ENCODE results near the gene PBLD. TPM values are rescaled to one million over a fixed set of nuclear protein-coding genes. Genes with fewer than 3 reads are reported as not detected.
"Not testable (repeated sequence)": the region's sequence is repeated elsewhere in the genome, so short reads cannot be mapped to it uniquely, and the experiment has no call there.

Gene PBLD
- total RNA-seq, 4 donors from 2014 or later: 1.1 to 2.7 (median 2.3) TPM

DNA sequence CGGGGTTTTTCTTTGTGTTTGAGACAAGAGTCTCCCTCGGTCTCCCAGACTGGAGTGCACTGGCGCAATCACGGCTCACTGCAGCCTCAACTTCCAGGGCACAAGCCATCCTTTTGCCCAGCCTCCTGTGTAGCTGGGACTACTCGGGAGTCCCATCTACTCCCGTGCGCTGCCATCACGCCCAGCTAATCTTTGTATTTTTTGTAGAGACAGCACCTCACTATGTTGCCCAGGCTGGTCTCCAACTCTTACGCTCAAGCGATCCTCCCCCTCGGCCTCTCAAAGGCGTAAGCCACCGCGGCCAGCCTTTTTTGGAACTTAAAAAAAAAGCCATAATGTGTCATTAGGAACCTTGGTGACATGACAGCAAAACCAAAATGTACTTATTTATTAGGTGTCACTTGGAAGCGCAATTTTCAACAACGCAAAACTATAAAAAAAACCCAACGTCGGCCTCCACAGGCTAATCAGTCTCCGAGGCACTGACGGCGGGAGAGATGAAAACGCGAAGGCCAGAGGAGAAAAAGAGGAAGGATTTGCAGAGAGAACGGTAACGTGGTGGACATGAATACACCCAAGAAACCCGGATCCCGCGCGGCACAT is 1.8 kb downstream of the PBLD start:
- TF ChIP-seq, protein P1, sequence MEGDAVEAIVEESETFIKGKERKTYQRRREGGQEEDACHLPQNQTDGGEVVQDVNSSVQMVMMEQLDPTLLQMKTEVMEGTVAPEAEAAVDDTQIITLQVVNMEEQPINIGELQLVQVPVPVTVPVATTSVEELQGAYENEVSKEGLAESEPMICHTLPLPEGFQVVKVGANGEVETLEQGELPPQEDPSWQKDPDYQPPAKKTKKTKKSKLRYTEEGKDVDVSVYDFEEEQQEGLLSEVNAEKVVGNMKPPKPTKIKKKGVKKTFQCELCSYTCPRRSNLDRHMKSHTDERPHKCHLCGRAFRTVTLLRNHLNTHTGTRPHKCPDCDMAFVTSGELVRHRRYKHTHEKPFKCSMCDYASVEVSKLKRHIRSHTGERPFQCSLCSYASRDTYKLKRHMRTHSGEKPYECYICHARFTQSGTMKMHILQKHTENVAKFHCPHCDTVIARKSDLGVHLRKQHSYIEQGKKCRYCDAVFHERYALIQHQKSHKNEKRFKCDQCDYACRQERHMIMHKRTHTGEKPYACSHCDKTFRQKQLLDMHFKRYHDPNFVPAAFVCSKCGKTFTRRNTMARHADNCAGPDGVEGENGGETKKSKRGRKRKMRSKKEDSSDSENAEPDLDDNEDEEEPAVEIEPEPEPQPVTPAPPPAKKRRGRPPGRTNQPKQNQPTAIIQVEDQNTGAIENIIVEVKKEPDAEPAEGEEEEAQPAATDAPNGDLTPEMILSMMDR (IDR thresholded peaks at IDR 0.05): no peak
- TF ChIP-seq POLR2A (IDR thresholded peaks at IDR 0.05): no peak
- no peaks in the 10 kb centered on the region for H3K27me3 ChIP-seq
- intact Hi-C loops (cut with DNase I): no loop called here
- peak overlapping the region; percentile 75 to 98 (median 86) for H3K4me3 ChIP-seq
- peaks cover 10 to 61% (median 36%) of the 10 kb centered on the region in 3 donors for H3K4me1 ChIP-seq
- 13 to 20% methylated on average over 28 to 29 of the region's 29 CpGs for WGBS, 2 donors
- H3K27ac ChIP-seq: peak overlapping the region; percentile 95 to 100 (median 98)
- DNase-seq: no peak
- no peaks in the 10 kb centered on the region for H3K9me3 ChIP-seq
- no peaks in the 10 kb centered on the region for H3K36me3 ChIP-seq

DNA sequence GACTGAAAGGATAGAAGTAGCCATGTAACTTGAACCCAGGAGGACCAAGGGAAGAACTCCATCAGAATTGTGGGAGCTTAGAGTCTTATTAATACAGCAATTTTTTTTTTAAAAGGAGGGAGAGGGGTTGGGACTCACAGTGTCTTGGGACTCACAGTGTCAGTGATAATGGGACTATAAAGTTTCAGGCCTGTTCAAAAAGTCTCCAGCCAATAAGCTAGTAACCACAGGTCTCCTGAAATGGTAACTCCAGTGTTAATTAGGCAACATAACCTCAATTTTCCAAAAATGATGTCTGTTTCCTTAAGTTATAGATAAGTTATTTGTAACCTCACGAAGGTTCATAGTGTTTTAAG is 3.2 kb downstream of the PBLD start:
- DNase-seq: no peak
- 88 to 100% methylated on average over 1 of the region's 1 CpG for whole genome bisulfite sequencing, 2 donors
- no peak overlapping the region for H3K4me3 ChIP-seq
- H3K9me3 ChIP-seq: no peaks in the 10 kb centered on the region
- peaks cover 6 to 46% (median 26%) of the 10 kb centered on the region in 3 donors for H3K4me1 ChIP-seq
- H3K36me3 ChIP-seq: no peaks in the 10 kb centered on the region
- intact Hi-C loops (cut with DNase I): no loop called here
- H3K27me3 ChIP-seq: no peaks in the 10 kb centered on the region
- H3K27ac ChIP-seq: peak overlapping the region in 3 of 4 donors; percentile 81 to 100 (median 86)
- TF ChIP-seq, protein P1 (IDR thresholded peaks at IDR 0.05): no peak
- no peak for TF ChIP-seq POLR2A (IDR thresholded peaks at IDR 0.05)

DNA sequence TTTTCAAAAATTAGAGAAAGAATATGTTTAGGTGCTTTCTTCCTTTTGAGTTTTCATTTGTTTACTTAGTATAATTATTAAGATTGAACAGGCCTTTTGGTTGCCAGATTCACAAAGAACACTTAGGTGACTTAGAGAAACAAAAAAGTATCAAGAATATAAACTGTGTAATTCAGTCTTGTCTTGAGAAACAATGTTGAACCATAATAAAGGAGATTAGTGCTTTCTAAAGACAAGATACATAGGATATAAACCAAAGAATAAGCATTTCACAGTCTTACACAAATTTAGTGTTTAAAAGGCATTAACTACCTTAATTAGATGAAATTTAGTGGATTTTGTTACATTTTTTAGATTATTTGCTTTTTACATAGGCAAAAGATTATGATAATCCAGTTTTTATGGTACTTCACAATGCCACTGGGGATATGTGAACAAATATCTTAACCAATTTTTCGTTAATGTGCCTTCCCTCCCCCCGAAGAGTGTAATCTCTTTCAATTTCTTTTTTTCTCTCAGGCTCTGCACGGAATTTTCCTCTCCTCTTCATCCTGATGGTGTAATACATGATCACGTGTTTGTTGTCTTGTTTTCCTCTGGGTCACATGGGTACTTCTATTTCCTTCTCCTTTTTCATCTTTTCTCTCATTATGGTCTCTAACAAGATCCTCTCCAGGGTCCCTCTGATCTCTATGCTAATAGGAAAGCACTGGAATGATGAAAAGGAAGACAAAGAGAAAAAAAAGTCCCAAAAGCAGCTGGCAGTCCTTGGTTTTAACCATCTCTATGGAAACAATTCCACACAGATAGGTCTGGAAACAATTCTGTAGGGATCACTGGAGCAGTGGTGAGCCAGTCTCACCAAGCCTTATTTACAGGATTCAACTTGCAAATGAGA is 4.6 kb downstream of the PBLD start:
- Histone ChIP-seq H3K36me3 (no peaks in the 10 kb centered on the region), H3K27ac (peak overlapping the region; percentile 37 to 100 (median 84)), H3K27me3 (no peaks in the 10 kb centered on the region), H3K9me3 (no peaks in the 10 kb centered on the region), H3K4me1 (peaks cover 6 to 34% (median 25%) of the 10 kb centered on the region in 3 donors), H3K4me3 (peak overlapping the region in 2 of 4 donors; percentile 7 to 52)
- no peak for DNase-seq
- 10 to 16% methylated on average over 4 of the region's 4 CpGs for WGBS, 2 donors
- TF ChIP-seq, protein P1 (IDR thresholded peaks at IDR 0.05): no peak
- TF ChIP-seq POLR2A (IDR thresholded peaks at IDR 0.05): no peak
- intact Hi-C loops (cut with DNase I): no loop called here

DNA sequence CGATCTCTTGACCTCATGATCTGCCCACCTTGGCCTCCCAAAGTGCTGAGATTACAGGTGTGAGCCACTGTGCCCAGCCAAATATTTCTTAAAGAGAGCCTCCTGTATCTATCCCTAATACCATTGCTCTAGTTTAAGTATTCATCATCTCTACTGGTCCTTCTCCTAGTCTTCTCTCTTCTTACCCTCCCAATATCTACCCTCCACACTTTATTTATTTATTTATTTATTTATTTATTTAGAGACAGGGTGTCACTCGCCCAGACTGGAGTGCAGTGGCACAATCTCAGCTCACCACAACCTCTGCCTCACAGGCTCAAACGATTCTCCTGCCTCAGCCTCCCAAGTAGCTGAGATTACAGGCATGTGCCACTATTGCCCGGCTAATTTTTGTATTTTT is 8.3 kb downstream of the PBLD start:
- peaks cover 6 to 23% (median 17%) of the 10 kb centered on the region in 3 donors for H3K4me1 ChIP-seq
- H3K4me3 ChIP-seq; intact Hi-C loops (cut with DNase I); H3K27ac ChIP-seq; H3K9me3 ChIP-seq; DNase-seq; H3K36me3 ChIP-seq; H3K27me3 ChIP-seq: not testable (repeated sequence)
- 91 to 94% methylated on average over 4 of the region's 4 CpGs for WGBS, 2 donors

DNA sequence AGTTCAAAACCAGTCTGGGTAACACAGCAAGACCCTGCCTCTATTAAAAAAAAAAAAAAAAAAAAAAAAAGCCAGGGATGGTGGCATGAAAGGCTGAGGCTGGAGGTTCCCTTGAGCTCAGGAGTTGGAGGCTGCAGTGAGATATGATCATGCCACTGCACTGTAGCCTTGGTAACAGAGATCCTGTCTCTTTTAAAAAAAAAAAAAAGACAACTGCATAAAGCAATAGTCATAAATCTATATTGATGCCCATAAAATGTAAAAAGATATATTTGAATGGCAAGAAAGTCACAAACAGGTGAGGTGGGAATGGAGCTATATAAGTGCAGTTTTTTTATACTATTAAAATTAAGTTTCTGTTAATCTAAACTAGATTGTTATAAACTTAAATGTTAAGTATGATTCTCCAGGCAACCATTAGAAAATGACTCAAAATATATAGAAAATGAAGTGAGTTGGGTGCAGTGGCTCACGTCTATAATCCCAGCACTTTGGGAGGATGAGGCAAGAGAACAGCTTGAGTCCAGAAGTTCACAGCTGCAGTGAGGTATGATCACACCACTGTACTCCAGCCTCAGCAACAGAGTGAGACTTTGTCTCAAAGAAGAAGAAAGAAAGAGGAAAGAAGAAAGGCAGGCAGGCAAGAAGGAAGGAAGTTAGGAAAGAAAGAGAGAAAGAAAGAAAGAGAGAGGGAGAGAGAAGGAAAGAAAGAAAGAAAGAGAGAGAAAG is 14.2 kb downstream of the PBLD start:
- Histone ChIP-seq H3K4me1 (no peaks in the 10 kb centered on the region), H3K9me3 (peaks cover 0 to 14% (median 0%) of the 10 kb centered on the region in 3 donors), H3K27me3 (no peaks in the 10 kb centered on the region), H3K4me3 (no peak overlapping the region), H3K36me3 (no peaks in the 10 kb centered on the region), H3K27ac (no peak overlapping the region)
- TF ChIP-seq, protein P1 (IDR thresholded peaks at IDR 0.05): no peak
- no peak for TF ChIP-seq POLR2A (IDR thresholded peaks at IDR 0.05)
- WGBS, 2 donors: 75 to 86% methylated on average over 1 of the region's 1 CpG
- no peak for DNase-seq
- intact Hi-C loops (cut with DNase I): no loop called here

All from esophagus squamous epithelium (tissue), 5 donors.